SHP77 treated with DMSO at 0.1 percent for 48 hours (cell line): ENCODE results near the gene DGKG.

Source experiments
- DNase-seq: peaks from one replicate; lab custom pipeline; 2025; lab: John Stamatoyannopoulos, UW

Gene DGKG

GRCh38 chr3:186361762-186362536 lies at the start of gene DGKG:
Gene DGKG (minus strand): TSS chr3:186362234. CDS start chr3:186320459, 41,775 bp downstream.
- DNase-seq, result no peak

DNA sequence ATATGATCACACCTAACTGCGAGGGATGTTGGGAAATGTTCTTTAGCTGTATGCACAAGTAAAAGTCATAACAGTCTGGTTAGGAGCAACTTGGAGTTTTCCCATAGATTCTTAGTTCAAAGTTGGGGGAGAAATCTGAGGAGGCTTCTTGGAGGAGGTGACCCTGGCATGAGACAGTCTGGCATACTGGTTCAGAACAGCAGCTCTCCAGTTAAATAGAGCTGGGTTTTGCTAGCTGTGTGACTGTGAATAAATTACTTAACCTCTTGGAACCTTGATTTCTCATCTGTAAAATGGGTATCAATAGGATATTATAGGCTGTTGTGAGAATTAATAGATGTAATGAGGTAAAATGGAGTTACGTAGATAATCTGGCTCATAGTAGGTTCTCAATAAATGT lies 49.1 kb upstream of the DGKG start:
- DNase-seq, result no peak

- no peak for DNase-seq
Observed at GRCh38 chr3:186406669-186407635, 44.9 kb upstream of the DGKG start.

- no peak for DNase-seq
Observed at GRCh38 chr3:186401556-186401955, 39.5 kb upstream of the DGKG start.

GRCh38 chr3:186400662-186401061 lies 38.6 kb upstream of the DGKG start:
- no peak for DNase-seq

DNA sequence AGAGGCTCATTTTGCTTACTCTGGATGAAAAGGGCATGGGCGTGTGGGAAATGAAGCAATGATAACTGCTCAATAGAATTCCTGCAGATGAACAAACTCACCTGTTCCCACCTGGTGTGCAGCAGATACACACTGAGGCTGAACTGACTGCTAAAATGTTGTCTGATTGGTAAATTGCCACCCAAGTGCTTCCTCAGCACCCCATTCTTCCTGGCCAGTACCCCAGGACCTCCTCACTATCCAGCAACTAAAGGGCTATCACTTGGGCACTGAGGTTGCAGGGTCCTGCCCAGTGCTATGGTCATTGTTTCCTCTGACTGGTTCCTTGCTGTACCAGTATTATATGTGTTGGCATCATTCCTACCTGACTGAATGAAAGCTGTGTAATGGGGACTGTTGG lies 38.0 kb upstream of the DGKG start:
- no peak for DNase-seq

GRCh38 chr3:186394566-186395217 lies 32.7 kb upstream of the DGKG start:
- no peak for DNase-seq

DNA sequence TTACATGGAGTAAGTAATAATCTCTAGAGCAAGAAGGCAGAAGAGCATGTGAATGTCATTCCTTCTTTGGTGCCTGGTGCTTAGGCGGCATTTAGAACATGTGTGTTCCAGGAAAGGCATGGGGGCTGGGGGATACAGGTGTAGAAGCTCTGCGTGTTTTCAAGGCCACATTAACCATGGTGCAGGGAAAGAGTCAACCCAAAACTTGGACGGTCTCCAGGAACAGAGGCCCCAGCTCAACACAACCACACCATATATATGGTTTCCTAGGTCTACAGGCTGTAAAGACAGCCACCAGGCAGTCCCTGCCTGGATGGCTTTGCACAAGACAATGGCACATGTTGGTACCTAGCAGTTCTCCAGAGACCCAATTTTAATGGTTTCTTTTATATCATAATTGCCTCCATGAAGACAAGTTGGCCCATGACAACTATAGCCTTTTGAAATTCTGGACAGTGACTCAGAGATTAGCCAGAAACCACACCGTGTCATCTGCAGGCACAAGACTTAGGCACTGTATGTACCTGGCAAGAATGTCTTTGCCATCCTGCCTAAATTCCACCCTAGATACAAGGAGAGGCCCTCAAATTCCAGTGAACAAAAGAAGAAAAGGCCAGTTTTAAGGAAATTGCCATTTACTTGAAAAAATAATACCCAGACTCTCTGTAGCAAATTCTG lies 25.0 kb upstream of the DGKG start:
- DNase-seq, result no peak

GRCh38 chr3:186385856-186386602 lies 24.0 kb upstream of the DGKG start:
- no peak for DNase-seq

DNA sequence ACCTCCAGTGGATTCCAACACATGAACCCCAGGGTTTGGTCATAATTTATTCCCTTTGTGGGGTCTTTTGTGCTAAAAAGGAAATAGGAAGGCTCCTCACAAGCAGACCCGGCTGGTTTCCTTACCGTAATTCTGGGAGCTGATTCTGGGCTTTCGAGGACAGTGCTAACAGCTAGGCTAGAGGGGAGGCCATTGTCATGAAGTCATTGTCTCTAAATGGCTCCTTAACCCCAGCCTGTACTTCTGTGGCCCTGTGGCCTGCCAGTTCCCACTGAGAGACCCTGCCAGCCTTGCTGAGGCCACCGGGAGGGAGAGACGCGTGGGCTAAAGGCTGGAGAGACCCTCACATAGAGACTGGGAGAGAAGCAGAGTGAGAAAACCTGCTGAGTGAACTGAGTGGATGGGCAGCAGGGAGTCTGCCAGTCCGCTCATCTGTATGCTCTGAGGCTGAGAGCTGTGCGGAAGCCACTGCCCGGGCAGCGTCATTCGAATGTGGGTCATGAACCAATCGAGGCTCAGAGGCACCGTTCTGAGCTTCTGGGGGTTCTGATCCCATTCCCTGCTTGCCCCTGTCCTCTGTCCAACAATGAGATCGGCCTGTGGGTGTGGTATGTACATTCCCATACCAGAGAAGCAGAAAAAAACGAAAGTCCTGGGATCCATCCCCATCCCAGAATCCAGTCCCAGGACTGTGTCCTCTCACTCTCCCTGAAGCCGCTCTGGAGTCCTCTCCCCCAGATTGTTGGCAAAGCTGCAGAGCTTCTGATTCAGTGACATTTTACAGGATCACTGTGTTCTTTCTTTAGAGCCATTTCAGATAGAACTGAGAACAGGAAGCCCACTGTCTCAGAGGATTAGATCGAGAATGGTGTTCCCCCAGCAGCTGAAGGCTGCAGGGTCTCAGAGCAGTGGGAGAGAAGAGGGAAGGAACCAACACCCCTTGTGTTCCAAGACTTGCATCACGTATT lies 21.3 kb upstream of the DGKG start:
- no peak for DNase-seq

DNA sequence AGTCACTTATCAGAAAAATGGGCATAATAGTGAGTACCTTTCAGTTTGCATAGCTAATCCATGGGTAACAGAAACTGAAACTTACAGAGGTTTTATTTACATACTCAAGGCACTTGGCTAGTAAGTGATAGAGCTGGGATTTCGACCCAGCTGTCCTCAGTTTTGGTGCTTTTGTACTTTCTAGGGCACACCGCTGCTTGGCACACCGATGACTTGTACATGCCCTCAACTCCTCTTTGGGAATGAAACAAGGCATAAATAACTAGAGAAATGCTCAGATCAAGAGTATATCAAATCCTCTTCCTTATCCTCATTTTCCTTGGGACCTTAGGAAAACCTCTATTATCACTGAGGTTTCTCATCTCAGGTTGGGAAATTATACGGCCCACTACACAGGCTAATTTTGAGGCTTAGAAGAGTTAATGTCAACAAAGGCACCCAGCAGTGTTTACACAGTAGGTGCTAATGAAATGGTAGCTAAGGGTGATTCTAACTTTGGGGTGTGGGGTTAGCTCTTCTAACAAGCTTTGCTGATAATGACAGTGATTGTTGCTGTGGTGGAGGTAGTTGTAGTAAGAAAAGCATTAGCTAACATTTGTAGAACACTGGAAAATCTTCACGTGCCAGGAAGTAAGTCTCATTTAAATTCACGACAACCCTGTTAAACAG lies 20.3 kb upstream of the DGKG start:
- DNase-seq, result no peak

DNA sequence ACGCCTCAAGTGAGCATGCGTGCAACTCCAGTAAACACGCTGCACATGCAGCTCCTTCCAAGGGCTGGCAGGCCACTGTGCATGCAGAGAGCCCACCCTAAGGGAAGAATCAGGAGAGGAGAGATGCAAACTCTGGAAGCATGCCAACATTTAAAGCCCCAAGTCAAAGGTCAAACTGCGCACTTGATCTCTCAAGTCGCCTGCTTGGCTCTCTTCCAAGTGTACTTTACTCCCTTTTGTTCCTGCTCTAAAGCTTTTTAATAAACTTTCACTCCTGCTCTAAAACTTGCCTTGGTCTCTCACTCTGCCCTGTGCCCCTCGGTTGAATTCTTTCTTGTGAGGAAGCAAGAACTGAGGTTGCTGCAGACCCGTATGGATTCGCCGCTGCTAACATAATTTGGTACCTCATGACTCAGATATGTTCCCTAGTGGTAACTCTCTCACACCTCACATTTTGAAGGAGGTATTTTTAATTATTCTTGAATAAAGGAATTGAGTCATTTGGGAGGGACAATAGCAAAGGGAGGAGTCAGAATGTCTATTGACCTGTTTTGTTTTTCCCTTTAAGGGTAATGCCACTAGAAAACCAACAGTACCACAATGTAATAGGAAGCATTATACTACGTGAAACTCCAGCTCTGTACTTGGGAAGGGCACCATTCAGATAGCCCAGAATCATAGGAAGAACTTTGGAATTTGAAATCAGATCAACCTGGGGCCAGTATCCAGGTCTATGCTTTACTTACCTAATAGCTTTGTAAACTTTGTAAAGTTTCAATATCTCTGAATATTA lies 19.6 kb upstream of the DGKG start:
- DNase-seq, result no peak

DNA sequence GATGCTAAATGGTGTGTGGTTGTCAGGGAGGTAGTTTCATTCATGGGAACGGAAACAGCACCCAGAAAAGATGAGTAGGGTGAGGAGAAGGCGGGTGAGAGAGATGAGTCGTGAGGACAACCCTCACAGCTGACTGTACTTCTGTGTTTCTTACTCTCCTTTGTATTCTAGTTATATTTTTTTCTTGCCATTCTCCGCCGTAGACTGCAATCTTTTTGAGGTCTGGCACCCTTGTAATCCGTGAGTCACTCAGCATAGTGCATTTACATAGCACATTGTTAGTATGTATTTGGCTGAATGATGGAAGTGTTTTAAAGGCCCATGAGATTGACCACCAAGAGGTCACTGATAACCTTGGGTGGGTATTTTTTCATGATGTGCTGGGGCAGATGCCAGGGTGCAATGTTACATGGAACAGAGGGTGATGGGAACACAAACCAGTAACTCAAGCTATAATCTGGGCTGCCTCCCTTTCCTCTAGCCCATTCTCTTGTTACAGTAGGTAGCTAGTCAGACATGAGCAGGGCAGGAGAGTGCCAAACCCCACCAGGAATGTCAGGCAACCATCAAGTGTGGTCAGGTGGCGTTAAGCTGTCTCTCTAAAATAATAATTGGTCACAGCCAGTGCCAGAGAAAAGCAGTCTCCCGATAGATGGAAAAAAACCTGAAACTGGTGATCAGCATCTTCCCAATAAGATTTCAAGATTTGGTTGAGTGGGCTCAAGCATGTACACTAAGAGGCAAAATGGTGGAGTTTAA lies 18.8 kb upstream of the DGKG start:
- no peak for DNase-seq

- no peak for DNase-seq
Observed at GRCh38 chr3:186375443-186375842, 13.4 kb upstream of the DGKG start.

- no peak for DNase-seq
Observed at GRCh38 chr3:186374376-186374775, 12.3 kb upstream of the DGKG start.

GRCh38 chr3:186369217-186369616 lies 7.2 kb upstream of the DGKG start:
- DNase-seq, result no peak

DNA sequence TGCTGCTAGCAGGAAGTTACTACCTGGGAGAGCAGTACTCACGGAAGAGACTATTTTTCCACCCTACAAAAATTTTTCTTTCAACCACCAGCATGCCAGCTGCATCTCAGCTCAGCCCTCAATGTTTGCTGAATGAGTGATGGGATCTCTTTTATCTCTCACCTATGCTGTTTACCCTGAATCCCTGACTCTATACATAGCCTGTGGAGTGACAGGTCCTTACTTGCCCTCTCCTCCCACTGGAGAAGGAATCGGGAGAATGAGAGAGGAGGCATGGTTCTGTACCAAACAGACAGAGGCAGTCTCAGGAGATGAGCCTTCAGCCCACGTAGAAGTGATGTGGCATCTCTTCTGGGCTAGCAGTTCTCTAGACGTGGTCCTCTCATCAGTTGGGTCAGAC lies 6.7 kb upstream of the DGKG start:
- no peak for DNase-seq

- no peak for DNase-seq
Observed at GRCh38 chr3:186368176-186368575, 6.1 kb upstream of the DGKG start.
